HG03097 (cell line): ENCODE measurements around the gene HUS1B.
"Not testable (repeated sequence)": the region's sequence is repeated elsewhere in the genome, so short reads cannot be mapped to it uniquely, and the experiment has no call there.

Experiments
- ATAC-seq: cut with Tn5 transposase; IDR thresholded peaks from one replicate; pipeline ENCODE4 v1.9.1; 2021; ENCODE audit not compliant: unreplicated experiment, low FRiP score

Gene HUS1B

GRCh38 chr6:656460-657252 is at the start of gene HUS1B:
Gene HUS1B, minus strand, starts transcription at chr6:657100. Its CDS starts 156 bp downstream, at chr6:656944.
- no peak for ATAC-seq

- no peak for ATAC-seq
Measured at GRCh38 chr6:706146-706545, 49.2 kb upstream of the HUS1B start.

- no peak for ATAC-seq
Measured at GRCh38 chr6:705047-705446, 48.1 kb upstream of the HUS1B start.

- no peak for ATAC-seq
Measured at GRCh38 chr6:704046-704445, 47.1 kb upstream of the HUS1B start.

GRCh38 chr6:703552-703951 is 46.7 kb upstream of the HUS1B start:
- no peak for ATAC-seq

GRCh38 chr6:701700-702479 is 45.0 kb upstream of the HUS1B start:
- no peak for ATAC-seq

GRCh38 chr6:701215-701614 is 44.3 kb upstream of the HUS1B start:
- ATAC-seq, result no peak

- no peak for ATAC-seq
Measured at GRCh38 chr6:700490-700889, 43.6 kb upstream of the HUS1B start.

GRCh38 chr6:699319-699718 is 42.4 kb upstream of the HUS1B start:
- ATAC-seq, result no peak

- not testable (repeated sequence) for ATAC-seq
Measured at GRCh38 chr6:694431-695126, 37.7 kb upstream of the HUS1B start.

- no peak for ATAC-seq
Measured at GRCh38 chr6:693723-694009, 36.8 kb upstream of the HUS1B start.

- ATAC-seq, result peak; percentile 88
Measured at GRCh38 chr6:692858-693722, 36.2 kb upstream of the HUS1B start, which contains the start of gene EXOC2. Gene EXOC2, minus strand, starts transcription at chr6:693139. Its CDS starts 55,321 bp downstream, at chr6:637818.

GRCh38 chr6:692356-692851 is 35.5 kb upstream of the HUS1B start:
- ATAC-seq, result peak; percentile 52

GRCh38 chr6:689223-689622 is 32.3 kb upstream of the HUS1B start:
- ATAC-seq, result no peak

GRCh38 chr6:686497-686896 is 29.6 kb upstream of the HUS1B start:
- ATAC-seq, result no peak

- ATAC-seq, result no peak
Measured at GRCh38 chr6:684831-685636, 28.1 kb upstream of the HUS1B start.

- ATAC-seq, result no peak
Measured at GRCh38 chr6:683742-684440, 27.0 kb upstream of the HUS1B start.

- no peak for ATAC-seq
Measured at GRCh38 chr6:680666-681340, 23.9 kb upstream of the HUS1B start.
